GM21423 (cell line): ENCODE data around the gene ZSWIM3.

Experiments used
- ATAC-seq: cut with Tn5 transposase; IDR thresholded peaks from one replicate; pipeline ENCODE4 v1.9.1; 2021; ENCODE audit warnings: mild to moderate bottlenecking, moderate library complexity; ENCODE audit not compliant: unreplicated experiment

Gene ZSWIM3

DNA sequence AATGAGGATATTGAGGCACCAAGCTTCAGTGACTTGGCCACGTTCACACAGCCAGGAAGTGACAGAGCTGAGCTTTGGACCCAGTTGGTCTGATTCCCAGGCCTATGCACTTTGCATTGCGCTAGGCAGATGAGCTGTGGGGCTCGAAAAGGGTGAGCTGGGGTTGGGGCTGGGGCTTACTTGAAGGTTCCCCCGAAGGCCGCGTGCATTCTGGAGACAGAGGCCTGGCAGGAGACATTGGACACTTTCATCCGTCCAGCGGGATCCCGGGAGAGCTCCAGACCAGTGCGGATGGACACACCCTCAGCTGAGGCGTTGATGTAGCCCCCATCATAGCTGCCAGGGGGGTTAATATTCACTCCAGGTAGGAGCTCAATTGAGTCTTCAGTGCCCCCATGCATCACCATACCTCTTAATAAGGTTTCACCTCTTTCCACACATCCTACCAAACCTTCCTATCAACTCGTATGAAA is 52.0 kb downstream of the ZSWIM3 start:
- ATAC-seq, result no peak

DNA sequence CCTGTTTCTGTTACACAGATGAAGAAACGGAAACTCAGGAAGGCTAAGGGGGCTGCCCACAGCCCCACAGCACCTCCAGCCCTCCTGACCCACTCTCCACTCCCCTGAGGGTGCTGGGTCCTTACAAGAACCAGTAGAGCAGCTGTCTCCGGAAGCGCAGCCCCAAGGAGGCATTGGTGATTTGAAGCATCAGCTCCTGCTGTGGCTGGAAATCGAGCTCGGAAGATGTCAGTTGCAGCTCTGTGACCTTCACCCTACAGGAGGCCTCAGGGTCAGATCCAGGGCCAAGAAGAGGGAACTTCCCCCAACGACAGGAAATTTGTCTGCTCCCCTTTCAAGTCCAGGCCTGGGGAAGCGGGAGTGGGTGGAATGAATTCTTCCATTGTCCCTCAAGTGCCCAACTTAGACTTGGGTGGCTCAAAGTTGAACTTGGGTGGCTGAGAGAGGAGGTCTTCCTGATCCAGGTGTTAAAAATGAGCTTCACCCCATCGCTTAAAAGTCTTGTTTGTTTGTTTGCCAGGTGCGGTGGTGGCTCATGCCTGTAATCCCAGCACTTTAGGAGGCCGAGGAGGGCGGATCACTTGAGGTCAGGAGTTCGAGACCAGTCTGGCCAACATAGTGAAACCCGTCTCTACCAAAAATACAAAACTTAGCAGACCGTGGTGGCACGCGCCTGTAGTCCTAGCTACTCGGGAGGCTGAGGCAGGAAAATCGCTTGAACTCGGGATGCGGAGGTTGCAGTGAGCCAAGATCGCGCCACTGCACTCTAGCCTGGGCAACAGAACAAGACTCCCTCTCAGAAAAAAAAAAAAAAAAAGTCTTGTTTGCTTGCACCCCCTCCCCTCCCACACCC is 52.6 kb downstream of the ZSWIM3 start:
- no peak for ATAC-seq

DNA sequence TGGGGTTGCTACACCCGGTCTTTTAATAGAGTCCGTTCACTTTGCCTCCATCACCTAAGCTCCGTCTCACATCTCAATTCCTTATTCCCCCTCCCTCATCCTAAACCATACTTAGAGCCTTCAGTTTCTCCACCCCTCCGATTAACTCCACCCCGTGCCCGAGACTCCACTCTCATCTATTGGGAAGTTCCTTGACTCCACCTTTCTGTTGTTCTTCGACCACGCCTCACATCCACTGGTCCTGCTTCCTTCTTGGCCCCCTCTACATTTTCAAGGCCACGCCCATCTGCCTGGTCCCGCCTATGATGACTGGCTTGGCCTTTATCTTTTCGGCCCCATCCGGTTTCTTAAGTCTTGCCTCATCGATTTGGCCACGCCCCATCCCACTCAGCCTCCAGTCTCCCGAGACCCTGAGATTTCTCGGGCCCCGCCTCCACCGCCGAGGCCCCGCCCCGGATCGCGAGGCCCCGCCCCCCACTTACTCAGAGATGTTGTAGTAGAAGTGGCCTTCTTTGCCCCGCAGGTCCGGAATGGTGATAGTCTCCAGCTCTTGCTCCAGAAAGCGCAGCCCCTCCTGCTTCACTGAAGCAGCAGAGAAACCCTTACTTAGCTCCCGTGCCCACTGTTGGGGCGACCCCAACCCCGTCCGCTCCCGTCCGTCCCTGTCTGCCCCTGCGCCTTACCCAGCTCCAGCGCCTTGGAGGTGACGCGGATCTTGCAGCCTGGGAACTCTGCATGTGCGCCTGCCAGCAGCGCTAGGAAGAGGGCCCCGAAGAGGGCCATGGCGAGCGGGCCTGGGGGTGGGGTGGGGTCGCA is 53.5 kb downstream of the ZSWIM3 start:
- ATAC-seq, result peak; percentile 94

DNA sequence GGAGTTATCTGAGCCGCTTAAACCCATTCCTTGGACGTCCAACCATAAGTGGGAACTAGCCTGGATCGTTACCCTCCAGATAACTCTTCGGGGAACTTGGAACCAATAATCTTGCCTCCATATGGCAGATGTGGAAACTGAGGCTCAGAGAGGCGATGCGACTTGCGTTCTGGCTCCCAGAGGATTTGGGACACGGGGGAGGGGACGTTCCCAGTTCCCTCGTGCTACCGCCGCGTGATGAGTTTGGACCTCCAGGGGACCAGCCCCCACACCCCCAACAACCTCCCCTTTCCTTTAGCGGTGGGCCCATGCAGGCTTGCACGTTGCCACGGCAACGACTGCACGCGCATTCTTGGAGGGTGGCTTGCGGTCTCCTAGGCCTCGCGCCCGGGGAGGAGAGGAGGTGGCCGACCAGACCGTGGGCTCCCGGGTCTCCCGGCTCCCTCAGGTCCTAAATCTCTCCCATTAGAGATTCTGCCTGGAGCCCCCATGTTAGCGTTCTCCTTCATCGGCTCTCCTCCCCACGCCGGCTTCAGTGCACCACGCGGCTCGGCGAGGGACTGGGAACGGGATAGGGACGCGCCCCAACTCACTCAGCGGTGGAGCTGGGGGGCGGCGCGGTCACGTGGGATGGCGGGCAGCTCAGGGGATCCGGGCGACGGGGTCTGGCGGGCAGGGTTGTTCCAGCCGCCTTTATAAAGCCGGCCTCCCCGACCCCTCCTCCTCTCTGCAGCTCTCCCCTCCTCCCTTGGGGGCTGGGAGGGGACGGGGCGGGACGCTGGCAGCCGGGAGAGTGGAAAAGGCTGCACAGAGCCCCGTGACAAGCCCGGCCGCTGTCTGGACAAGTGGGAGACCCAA is 54.3 kb downstream of the ZSWIM3 start, which contains the start of gene PLTP:
PLTP (minus strand) TSS at position 670 of the 858 bp plus-strand sequence. CDS start 703 bp downstream, outside the sequence.
- no peak for ATAC-seq

DNA sequence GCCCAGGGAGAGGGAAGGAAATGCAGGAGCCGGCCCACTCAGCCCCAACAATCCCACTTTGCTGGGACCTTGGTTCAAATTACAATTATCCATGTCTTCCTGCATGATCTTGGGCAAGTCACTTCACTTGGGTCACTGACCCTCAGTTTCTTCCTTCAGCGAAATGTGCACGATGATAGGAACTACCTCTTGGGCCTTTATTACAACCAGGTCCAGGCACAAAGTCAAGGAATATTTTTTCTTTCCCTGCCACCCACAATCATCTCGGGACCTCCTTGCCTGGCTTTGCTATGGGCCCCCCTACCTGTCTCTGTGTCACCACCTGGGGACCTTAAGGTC is 54.9 kb downstream of the ZSWIM3 start:
- ATAC-seq, result no peak

DNA sequence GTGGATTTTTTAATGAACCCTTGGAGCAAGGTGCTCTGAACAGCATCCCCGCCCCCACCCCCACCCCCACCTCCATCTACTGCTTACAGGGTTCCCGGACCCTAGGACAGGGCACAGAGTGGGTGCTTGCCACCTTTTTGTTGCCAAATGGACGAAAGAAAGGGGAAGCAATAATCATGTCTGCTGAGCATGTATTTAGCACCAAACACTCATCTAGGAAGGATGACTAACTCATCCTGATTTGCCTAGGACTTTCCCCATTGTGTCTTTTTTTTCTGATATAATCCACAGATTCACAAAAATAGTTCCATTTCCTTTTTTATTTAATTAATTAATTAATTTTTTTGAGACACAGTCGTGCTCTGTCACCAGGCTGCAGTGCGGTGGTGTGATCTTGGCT is 55.7 kb downstream of the ZSWIM3 start:
- no peak for ATAC-seq

DNA sequence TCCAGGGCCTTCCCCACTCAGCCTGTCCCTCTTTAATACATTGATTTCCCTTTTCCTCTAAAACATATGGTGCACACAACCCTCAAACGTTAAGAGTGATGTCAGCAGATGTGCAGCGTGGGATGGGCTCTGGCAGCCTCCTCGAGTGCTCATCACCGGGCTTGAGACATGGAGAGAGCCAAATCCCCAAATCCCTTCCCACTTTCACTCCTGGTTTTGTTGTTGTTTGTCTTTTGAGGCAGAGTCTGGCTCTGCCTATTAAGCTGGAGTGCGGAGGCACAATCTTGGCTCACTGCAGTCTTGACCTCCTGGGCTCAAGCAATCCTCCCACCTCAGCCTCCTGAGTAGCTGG is 60.4 kb downstream of the ZSWIM3 start:
- ATAC-seq, result no peak

DNA sequence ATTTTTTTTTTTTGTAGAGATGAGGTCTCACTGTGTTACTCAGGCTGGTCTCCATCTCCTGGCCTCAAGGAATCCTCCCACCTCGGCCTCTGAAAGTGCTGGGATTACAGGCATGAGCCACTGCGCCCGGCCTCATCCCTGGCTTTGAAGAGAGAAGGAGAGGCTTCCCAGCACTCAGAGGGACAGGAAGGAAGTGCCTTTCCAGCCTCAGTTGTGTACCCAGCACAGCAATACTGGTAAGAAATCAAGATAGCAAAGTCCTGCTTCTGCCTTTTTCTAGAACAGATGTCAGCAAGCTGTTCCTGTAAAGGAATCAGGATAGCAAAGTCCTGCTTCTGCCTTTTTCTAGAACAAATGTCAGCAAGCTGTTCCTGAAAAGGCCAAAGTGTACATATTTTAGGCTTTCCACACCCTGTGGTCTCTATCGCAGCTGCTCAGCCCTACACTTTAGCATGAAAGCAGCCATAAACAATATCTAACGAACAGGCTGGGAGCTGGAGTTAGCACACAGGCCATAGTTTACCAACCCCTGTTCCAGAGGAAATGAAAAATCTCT is 60.8 kb downstream of the ZSWIM3 start:
- no peak for ATAC-seq

DNA sequence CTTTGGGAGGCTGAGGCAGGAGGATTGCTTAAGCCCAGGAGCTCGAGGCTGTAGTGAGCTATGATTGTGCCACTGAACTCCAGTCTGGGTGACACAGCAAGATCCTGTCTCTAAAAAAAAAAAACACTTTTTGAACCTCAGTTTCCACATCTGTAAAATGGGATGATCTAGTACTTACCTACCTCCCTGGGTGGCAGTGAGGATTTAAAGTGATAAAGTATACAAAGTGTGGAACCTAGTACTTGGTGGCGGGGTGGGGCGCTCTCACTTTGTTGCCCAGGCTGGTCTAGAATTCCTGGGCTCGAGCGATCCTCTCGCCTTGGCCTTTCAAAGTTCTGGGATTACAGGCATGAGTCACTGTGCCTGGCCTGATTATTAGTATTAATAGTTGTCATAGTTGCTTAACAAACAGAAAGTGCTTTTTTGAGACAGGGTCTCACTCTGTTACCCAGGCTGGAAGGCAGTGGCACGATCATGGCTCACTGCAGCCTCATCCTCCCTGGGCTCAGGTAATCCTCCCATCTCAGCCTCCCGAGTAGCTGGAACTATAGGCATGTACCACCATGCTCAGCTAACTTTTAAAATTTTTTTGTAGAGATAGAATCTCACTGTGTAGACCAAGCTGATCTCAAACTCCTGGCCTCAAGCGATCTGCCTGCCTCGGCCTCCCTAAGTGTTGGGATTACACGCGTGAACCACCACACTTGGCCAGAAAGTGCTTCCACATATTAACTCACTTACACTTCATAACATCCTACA is 61.5 kb downstream of the ZSWIM3 start:
- ATAC-seq, result no peak

DNA sequence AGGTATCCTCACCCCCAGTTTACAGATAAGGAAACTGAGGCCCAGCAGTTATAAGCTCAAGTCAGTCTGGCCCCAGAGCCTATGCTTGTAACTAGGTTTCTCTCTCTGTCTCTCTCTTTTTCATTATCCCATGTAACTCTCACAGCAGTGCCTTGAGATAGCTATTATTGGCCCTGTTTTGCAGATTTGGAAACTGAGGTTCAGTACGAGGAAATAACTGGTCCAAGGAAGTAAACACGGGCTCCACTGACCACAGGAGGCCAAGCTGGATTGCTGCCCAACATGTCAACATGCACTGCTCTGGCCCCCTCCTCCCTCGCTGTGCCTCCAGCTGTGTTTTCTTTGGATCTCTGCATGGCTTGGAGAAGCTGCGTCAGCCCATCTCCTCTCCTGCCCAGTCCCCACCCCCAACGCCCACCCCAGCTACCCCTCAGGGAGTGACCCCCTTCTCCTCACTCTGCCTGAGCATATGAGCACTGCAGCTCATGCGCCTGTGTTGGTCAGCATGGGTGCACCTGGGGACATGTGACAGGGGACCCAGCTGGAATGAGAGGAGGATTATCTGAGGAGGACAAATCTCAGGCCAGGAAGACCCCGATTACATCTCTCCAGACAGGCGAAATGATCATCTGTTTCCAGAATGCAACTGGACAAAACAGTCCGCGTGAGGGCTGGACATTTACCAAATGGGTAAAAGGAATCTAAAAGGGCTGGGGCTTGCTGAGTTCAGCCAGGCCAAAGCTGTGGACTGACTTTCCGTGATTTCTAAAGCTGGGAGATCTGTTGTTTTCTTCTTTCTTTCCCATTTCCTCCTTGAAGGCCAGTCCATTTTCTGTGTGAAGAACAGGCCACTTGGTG is 62.4 kb downstream of the ZSWIM3 start:
- ATAC-seq, result no peak

DNA sequence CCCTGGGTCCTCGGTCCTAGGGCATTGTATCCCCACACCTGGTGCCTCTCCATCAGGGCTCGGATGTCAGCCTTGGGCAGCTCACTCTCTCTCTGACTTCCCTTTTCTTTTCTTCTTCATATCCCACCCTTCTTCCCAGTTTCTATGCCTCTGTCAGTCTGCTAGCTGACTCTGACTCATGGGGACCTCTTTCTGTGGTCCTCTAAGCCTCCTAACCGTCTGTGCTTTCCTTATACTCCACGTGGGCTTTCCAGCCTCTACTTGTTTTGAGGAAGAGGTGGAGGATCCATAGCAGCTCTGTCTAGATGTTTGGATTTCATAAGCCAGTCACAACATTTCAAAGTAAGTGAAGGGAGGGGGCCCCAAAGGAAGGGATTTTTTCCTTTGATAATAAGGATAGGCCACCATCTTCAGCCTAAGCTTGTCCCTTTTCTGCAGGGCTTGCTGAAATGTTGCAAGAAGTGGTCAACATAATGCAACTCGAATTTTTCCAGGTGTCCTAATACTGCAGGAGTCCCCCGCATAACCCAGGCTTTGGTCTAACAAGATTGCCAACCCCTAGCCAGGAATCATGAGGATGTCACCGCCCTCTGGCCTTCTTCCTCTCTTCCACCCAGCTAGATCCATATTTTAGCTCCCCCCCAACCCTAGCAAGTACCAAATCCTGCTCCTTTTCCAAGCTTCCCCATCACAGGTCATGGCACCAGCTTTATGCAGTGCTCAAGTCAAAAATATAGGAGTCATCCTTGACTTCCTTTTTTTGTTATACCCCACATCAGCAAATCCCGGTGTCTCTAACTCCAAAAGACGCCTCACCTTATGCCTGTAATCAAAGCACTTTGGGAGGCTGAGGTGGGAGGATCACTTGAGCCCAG is 63.3 kb downstream of the ZSWIM3 start:
- ATAC-seq, result no peak

DNA sequence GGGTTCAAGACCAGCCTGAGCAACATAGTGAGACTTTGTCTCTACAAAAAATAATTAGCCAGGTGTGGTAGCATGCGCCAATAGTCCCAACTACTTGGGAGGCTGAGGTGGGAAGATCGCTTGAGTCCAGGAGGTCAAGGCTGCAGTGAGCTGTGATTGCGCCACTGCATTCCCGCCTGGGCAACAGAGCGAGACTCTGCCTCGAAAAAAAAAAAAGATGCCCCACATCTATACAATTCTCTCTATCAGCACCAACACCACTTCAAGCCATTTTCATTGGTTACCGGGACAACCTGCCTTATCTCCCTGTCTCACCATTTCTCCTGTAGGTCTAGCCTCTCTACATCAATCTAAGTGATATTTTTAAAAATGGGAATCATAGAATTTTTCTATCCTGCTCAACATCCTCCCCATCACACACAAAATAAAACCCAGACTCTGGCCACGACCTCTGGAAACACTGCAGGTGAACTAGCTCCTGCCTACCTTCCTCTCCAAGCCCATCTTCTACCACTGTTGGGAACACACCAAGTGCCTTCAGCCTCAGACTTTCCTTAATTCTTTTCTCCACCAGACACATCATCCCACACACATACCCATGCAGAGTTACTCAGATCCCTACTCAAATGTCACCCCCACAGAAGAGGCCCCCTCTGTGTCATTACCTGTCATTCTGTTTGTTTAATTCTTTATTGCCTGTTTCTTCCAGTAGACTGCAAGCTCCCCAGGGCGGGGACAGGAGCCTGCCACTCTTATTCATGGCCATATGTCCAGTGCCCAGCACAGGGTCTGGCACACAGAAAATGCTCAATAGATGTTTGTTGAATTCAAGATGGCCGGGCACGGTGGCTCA is 64.1 kb downstream of the ZSWIM3 start:
- no peak for ATAC-seq

DNA sequence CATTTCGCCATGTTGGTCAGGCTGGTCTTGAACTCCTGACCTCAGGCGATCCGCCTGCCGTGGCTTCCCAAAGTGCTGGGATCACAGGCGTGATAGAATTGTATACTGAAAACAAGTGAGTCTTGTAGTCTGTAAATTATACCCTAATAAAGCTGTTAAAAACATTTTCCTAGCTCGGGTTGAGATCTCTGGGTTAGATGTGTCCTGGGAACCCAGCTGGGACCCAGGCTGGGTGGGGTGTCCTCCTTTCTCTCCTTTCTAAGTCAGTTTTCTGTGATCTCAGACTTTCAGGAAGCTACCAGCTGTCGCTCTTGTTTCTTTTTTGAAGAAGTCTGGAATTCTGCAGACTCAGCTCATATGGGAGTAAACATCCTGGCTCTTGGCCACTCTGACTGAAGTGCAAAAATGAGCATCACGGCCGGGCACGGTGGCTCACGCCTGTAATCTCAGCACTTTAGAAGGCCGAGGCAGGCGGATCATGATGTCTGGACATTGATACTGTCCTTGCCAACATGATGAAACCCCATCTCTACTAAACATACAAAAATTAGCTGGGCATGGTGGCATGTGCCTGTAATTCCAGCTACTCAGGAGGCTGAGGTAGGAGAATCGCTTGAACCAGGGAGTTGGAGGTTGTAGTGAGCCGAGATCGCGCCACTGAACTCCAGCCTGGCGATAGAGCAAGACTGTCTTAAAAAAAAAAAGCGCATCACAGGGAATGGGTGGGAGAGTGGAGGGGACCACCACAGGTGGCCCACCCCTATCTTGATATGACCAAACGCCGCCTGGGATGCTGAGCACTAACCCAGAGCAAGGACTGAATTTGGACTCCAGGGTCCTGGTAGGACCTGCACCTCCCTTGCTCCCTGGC is 67.2 kb downstream of the ZSWIM3 start:
- no peak for ATAC-seq

DNA sequence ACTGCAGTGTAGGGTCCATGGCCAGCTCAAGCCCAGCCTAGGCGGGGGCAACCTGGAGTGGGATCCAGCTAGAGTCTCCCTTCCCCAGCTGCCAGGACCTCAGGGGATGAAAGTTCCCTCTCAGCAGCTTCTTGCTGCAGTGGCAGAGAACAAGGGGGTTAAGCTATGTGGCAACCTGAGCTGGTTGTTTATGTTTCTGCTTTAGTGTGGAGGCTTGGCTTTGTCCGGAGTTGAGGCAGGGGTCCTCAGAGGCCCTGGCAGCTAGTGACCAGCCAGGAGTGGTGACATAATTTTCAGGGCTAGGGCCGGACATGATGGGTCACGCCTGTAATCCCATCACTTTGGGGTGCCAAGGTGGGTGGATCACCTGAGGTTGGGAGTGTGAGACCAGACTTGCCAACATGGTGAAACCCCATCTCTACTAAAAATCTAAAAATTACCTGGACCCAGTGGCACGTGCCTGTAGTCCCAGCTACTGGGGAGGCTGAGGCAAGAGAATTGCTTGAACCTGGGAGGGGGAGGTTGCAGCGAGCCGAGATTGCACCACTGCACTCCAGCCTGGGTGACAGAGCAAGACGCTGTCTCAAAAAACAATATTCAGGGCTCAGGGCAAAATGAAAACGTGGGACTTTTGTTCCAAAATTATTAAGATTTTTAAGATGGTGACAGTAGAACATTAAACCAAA is 68.5 kb downstream of the ZSWIM3 start:
- ATAC-seq, result no peak

DNA sequence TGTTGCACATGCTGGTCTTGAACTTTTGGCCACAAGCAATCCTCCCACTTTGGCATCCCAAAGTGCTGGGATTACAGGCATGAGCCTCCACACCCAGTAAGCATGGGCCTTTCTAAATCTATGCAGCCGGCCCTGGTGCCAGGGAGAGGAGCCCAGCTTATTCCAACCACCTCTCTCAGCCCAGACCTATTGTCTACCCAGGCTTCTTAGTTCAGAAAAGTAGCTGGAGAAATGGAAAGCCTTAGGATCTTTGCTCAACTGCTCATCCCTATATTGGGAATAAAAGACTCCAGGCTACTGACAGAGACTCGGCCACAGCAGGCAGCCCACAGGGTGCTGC is 69.3 kb downstream of the ZSWIM3 start:
- no peak for ATAC-seq
